ENCODE measurements around the gene PLBD2. TPM values are rescaled to one million over a fixed set of nuclear protein-coding genes. Genes with fewer than 3 reads are reported as not detected.

Gene PLBD2
- total RNA-seq, 1 experiment from 2014 or later: 6.5 TPM

GRCh38 chr12:113361574-113362370 is 3.4 kb downstream of the PLBD2 start:
- no peak overlapping the region for H3K4me2 ChIP-seq (ENCODE audit: low read depth, low read length, poor library complexity, severe bottlenecking)
- peaks cover 21% of the 10 kb centered on the region for H3K79me2 ChIP-seq (ENCODE audit: low read length)
- no peaks in the 10 kb centered on the region for H3K36me3 ChIP-seq (ENCODE audit: insufficient read depth, low read length)
- no peaks in the 10 kb centered on the region for H3K9me2 ChIP-seq (replicated peaks; ENCODE audit: insufficient read depth, low read length)
- DNase-seq: no peak
- no peak overlapping the region for H2AFZ ChIP-seq (ENCODE audit: low read length)
- H3K9ac ChIP-seq (ENCODE audit: low read length): no peak overlapping the region
- no peaks in the 10 kb centered on the region for H4K20me1 ChIP-seq (ENCODE audit: insufficient read depth, low read depth, low read length)
- peaks cover 13% of the 10 kb centered on the region for H3K4me1 ChIP-seq (ENCODE audit: low read length)
- no peaks in the 10 kb centered on the region for H3K27me3 ChIP-seq (ENCODE audit: low read length)
- H3K4me3 ChIP-seq (ENCODE audit: low read length): no peak overlapping the region
- H3K9me3 ChIP-seq (ENCODE audit: low read length): no peaks in the 10 kb centered on the region
- no peak overlapping the region for H3K27ac ChIP-seq (ENCODE audit: low read length)

- H3K27me3 ChIP-seq (ENCODE audit: low read length): no peaks in the 10 kb centered on the region
- H3K79me2 ChIP-seq (ENCODE audit: low read length): peaks cover 13% of the 10 kb centered on the region
- H3K27ac ChIP-seq (ENCODE audit: low read length): no peak overlapping the region
- no peaks in the 10 kb centered on the region for H3K36me3 ChIP-seq (ENCODE audit: insufficient read depth, low read length)
- no peak overlapping the region for H3K9ac ChIP-seq (ENCODE audit: low read length)
- no peaks in the 10 kb centered on the region for H3K9me3 ChIP-seq (ENCODE audit: low read length)
- no peak overlapping the region for H3K4me2 ChIP-seq (ENCODE audit: low read depth, low read length, poor library complexity, severe bottlenecking)
- peaks cover 6% of the 10 kb centered on the region for H3K4me1 ChIP-seq (ENCODE audit: low read length)
- no peaks in the 10 kb centered on the region for H3K9me2 ChIP-seq (replicated peaks; ENCODE audit: insufficient read depth, low read length)
- no peak overlapping the region for H3K4me3 ChIP-seq (ENCODE audit: low read length)
- no peaks in the 10 kb centered on the region for H4K20me1 ChIP-seq (ENCODE audit: insufficient read depth, low read depth, low read length)
- DNase-seq: no peak
- H2AFZ ChIP-seq (ENCODE audit: low read length): no peak overlapping the region
These were observed 6.3 kb downstream of the PLBD2 start for GRCh38 chr12:113364698-113365097.

GRCh38 chr12:113365639-113366395 is 7.4 kb downstream of the PLBD2 start:
- no peak overlapping the region for H3K27ac ChIP-seq (ENCODE audit: low read length)
- H3K9ac ChIP-seq (ENCODE audit: low read length): no peak overlapping the region
- 0 out of 2 replicates have a peak, but pooled peaks cover 3% of the 10 kb centered on the region for H3K4me1 ChIP-seq (ENCODE audit: low read length)
- H3K79me2 ChIP-seq (ENCODE audit: low read length): peaks cover 5% of the 10 kb centered on the region; the same call in 1 of the 2 replicates
- H3K4me3 ChIP-seq (ENCODE audit: low read length): no peak overlapping the region
- no peak overlapping the region for H3K4me2 ChIP-seq (ENCODE audit: low read depth, low read length, poor library complexity, severe bottlenecking)
- H3K27me3 ChIP-seq (ENCODE audit: low read length): no peaks in the 10 kb centered on the region
- H3K9me2 ChIP-seq (replicated peaks; ENCODE audit: insufficient read depth, low read length): no peaks in the 10 kb centered on the region
- no peaks in the 10 kb centered on the region for H4K20me1 ChIP-seq (ENCODE audit: insufficient read depth, low read depth, low read length)
- H3K9me3 ChIP-seq (ENCODE audit: low read length): no peaks in the 10 kb centered on the region
- DNase-seq: no peak
- no peak overlapping the region for H2AFZ ChIP-seq (ENCODE audit: low read length)
- H3K36me3 ChIP-seq (ENCODE audit: insufficient read depth, low read length): no peaks in the 10 kb centered on the region

GRCh38 chr12:113366827-113367226 is 8.4 kb downstream of the PLBD2 start:
- Histone ChIP-seq H3K27me3 (ENCODE audit: low read length) (no peaks in the 10 kb centered on the region), H3K9me2 (replicated peaks; ENCODE audit: insufficient read depth, low read length) (no peaks in the 10 kb centered on the region), H3K9ac (ENCODE audit: low read length) (no peak overlapping the region), H2AFZ (ENCODE audit: low read length) (no peak overlapping the region), H4K20me1 (ENCODE audit: insufficient read depth, low read depth, low read length) (no peaks in the 10 kb centered on the region), H3K4me3 (ENCODE audit: low read length) (no peak overlapping the region), H3K9me3 (ENCODE audit: low read length) (no peaks in the 10 kb centered on the region), H3K27ac (ENCODE audit: low read length) (no peak overlapping the region), H3K36me3 (ENCODE audit: insufficient read depth, low read length) (no peaks in the 10 kb centered on the region), H3K4me2 (ENCODE audit: low read depth, low read length, poor library complexity, severe bottlenecking) (no peak overlapping the region), H3K4me1 (ENCODE audit: low read length) (peaks cover 3% of the 10 kb centered on the region; the same call in 1 of the 2 replicates), H3K79me2 (ENCODE audit: low read length) (peaks cover 5% of the 10 kb centered on the region; the same call in 1 of the 2 replicates)
- DNase-seq: no peak

DNA sequence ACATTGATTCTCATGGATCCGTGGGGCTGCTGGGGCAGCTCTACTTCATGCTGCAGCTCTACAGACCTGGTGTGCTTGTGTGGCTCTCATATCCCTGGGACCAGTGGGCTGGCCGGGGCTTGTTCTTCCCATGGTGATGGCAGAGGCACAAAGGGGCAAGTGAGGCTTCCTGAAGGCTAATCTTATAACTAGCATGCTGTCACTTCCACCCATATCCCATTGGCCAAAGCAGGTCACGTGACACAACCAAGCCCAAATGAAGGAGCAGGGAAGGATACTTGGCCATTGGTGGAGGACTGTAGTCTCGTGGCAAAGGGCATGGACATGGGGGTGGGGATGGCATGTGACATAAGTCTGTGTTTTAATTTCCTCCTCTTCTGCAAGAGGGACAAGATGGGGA is 9.9 kb downstream of the PLBD2 start:
- no peak overlapping the region for H3K9ac ChIP-seq (ENCODE audit: low read length)
- no peak overlapping the region for H3K4me3 ChIP-seq (ENCODE audit: low read length)
- H4K20me1 ChIP-seq (ENCODE audit: insufficient read depth, low read depth, low read length): no peaks in the 10 kb centered on the region
- H3K36me3 ChIP-seq (ENCODE audit: insufficient read depth, low read length): no peaks in the 10 kb centered on the region
- H3K27me3 ChIP-seq (ENCODE audit: low read length): no peaks in the 10 kb centered on the region
- no peak overlapping the region for H3K27ac ChIP-seq (ENCODE audit: low read length)
- no peak overlapping the region for H3K4me2 ChIP-seq (ENCODE audit: low read depth, low read length, poor library complexity, severe bottlenecking)
- H2AFZ ChIP-seq (ENCODE audit: low read length): no peak overlapping the region
- peaks cover 5% of the 10 kb centered on the region; the same call in 1 of the 2 replicates for H3K79me2 ChIP-seq (ENCODE audit: low read length)
- H3K9me2 ChIP-seq (replicated peaks; ENCODE audit: insufficient read depth, low read length): no peaks in the 10 kb centered on the region
- peaks cover 3% of the 10 kb centered on the region; the same call in 1 of the 2 replicates for H3K4me1 ChIP-seq (ENCODE audit: low read length)
- DNase-seq: no peak
- no peaks in the 10 kb centered on the region for H3K9me3 ChIP-seq (ENCODE audit: low read length)

DNA sequence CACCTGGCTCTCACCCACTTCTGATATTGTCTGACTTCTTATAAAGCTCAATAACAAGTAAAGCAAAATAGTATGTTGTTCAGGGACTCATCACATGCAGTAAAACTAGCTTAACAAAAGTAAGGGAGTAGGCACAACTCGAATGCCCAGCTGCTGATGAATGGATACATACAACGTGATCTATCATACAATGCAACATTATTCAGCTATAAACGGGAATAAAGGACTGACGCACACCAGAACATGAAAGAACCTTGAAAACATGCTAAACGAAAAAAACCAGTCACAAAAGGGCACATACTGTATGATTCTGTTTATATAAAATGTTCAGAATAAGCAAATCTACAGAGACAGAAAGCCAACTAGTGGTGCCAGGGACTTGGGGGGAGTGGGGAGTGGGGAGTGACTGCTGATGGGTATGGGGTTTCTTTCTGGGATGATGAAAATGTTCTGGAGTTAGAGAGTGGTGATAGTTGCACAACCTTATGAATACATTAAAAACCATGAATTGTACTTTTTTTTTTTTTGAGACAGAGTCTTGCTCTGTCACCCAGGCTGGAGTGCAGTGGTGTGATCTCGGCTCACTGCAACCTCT is 11.1 kb downstream of the PLBD2 start:
- H3K9me2 ChIP-seq (replicated peaks; ENCODE audit: insufficient read depth, low read length): no peaks in the 10 kb centered on the region
- H3K4me3 ChIP-seq (ENCODE audit: low read length): no peak overlapping the region

DNA sequence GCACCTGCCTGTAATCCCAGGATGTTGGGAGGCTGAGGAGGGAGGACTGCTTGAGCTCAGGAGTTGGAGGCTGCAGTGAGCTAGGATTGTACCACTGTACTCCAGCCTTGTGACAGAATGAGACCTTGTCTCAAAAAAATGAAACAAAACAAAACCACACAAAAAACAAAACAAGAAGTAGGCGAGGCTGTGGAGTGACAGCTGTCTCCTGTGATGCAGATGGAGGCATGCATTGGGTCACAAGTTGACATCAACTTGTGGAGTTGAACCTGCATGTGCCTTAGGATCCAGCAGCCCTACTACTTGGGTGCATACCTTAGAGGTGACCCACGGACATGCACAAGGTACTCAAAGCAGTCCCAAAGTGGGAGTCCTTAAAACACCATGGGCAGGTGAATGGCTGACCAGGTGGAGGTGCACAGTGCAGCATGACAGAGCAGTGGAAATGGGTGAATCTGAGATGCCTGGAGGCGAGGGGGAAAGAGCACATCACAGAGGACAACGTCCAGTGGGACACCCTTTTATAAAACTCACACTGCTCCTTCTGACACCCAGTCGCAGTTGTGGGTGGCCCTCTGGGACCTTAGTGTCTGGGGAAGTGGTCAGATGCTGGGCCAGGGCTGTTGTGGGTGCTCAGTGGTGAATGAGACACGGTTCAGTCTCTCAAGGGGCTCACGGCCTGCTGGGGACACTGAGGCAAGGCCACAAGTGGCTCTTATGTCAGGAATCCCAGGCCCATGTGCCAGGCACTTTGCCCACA is 12.7 kb downstream of the PLBD2 start:
- Histone ChIP-seq H3K4me1 (ENCODE audit: low read length) (peaks cover 3% of the 10 kb centered on the region; the same call in 1 of the 2 replicates), H3K4me3 (ENCODE audit: low read length) (no peak overlapping the region), H4K20me1 (ENCODE audit: insufficient read depth, low read depth, low read length) (no peaks in the 10 kb centered on the region), H3K4me2 (ENCODE audit: low read depth, low read length, poor library complexity, severe bottlenecking) (no peak overlapping the region), H3K79me2 (ENCODE audit: low read length) (peaks cover 5% of the 10 kb centered on the region; the same call in 1 of the 2 replicates), H3K27ac (ENCODE audit: low read length) (no peak overlapping the region), H3K9me3 (ENCODE audit: low read length) (no peaks in the 10 kb centered on the region), H3K9me2 (replicated peaks; ENCODE audit: insufficient read depth, low read length) (no peaks in the 10 kb centered on the region), H2AFZ (ENCODE audit: low read length) (no peak overlapping the region), H3K27me3 (ENCODE audit: low read length) (no peaks in the 10 kb centered on the region), H3K36me3 (ENCODE audit: insufficient read depth, low read length) (no peaks in the 10 kb centered on the region), H3K9ac (ENCODE audit: low read length) (no peak overlapping the region)
- no peak for DNase-seq

More for the DNA sequence above, 11.1 kb downstream of the PLBD2 start:
- no peaks in the 10 kb centered on the region for H4K20me1 ChIP-seq (ENCODE audit: insufficient read depth, low read depth, low read length)
- DNase-seq: no peak
- no peaks in the 10 kb centered on the region for H3K27me3 ChIP-seq (ENCODE audit: low read length)
- H3K27ac ChIP-seq (ENCODE audit: low read length): no peak overlapping the region
- H3K9me3 ChIP-seq (ENCODE audit: low read length): no peaks in the 10 kb centered on the region
- peaks cover 5% of the 10 kb centered on the region; the same call in 1 of the 2 replicates for H3K79me2 ChIP-seq (ENCODE audit: low read length)
- H2AFZ ChIP-seq (ENCODE audit: low read length): no peak overlapping the region
- H3K4me1 ChIP-seq (ENCODE audit: low read length): peaks cover 3% of the 10 kb centered on the region; the same call in 1 of the 2 replicates
- H3K36me3 ChIP-seq (ENCODE audit: insufficient read depth, low read length): no peaks in the 10 kb centered on the region
- no peak overlapping the region for H3K4me2 ChIP-seq (ENCODE audit: low read depth, low read length, poor library complexity, severe bottlenecking)
- no peak overlapping the region for H3K9ac ChIP-seq (ENCODE audit: low read length)

Measured in Karpas-422 (cell line).